CD4-positive, alpha-beta T cell (primary cell): ENCODE data around the gene PPIP5K2. TPM values are rescaled to one million over a fixed set of nuclear protein-coding genes. Genes with fewer than 3 reads are reported as not detected.

ENCODE experiments used
- ATAC-seq: fragments of 200-7000 bp; cut with Tn5 transposase; one replicate; pipeline ENCODE4 v1.10.0; 2022; ENCODE audit warnings: mild to moderate bottlenecking; ENCODE audit not compliant: poor library complexity
- CTCF ChIA-PET: fragments of 350-600 bp; sonication (Branson Sonifier 250); formaldehyde crosslinking; loops from one replicate; lab custom pipeline; 2021; ENCODE audit warnings: antibody characterized with exemption, inconsistent platforms; lab: Charles Lee
- POLR2A ChIA-PET: fragments of 350-600 bp; sonication (Branson Sonifier 250); formaldehyde crosslinking; loops from one replicate; lab custom pipeline; 2021; ENCODE audit warnings: antibody characterized with exemption, inconsistent platforms; lab: Charles Lee
- DNase-seq, 14 experiments: peaks; one replicate each; pipeline ENCODE4 v3.0.0-alpha.2; 2013 to 2020; ENCODE audit warnings: mixed read lengths in 2 of 14
- H3K27ac ChIP-seq, 2 donors: one replicate each; pipeline versions ENCODE4 v1.5.1 to v1.7.0; 2013; ENCODE audit warnings: low read length in 2 of 2, low read depth in 1 of 2, mild to moderate bottlenecking in 1 of 2
- H3K27me3 ChIP-seq, 2 experiments: 1 replicate in 1 of 2; 2 replicates in 1 of 2; pipeline versions ENCODE4 v1.6.1 to v1.7.0; 2013; ENCODE audit warnings: low read length in 2 of 2, control low read depth in 1 of 2, mild to moderate bottlenecking in 1 of 2, moderate library complexity in 1 of 2; ENCODE audit not compliant: insufficient read depth in 2 of 2, control insufficient read depth in 1 of 2
- H3K36me3 ChIP-seq: one replicate; pipeline ENCODE4 v1.6.1; 2013; ENCODE audit warnings: low read length, control low read depth; ENCODE audit not compliant: insufficient read depth
- H3K4me1 ChIP-seq: one replicate; pipeline ENCODE4 v1.6.1; 2013; ENCODE audit warnings: low read length, control low read depth; ENCODE audit not compliant: insufficient read depth
- H3K4me3 ChIP-seq: one replicate; pipeline ENCODE4 v1.5.1; 2013; ENCODE audit warnings: mild to moderate bottlenecking, low read length, moderate library complexity
- H3K9me3 ChIP-seq, 2 experiments: 1 replicate in 1 of 2; 2 replicates in 1 of 2; pipeline versions ENCODE4 v1.6.1 to v1.7.0; 2013; ENCODE audit warnings: low read length in 2 of 2, mild to moderate bottlenecking in 2 of 2, control low read depth in 1 of 2, moderate library complexity in 1 of 2; ENCODE audit not compliant: control insufficient read depth in 1 of 2, insufficient read depth in 1 of 2
- H3K27ac Mint-ChIP-seq: one replicate; pipeline ENCODE4 v1.8.0; 2020; ENCODE audit warnings: mixed read lengths
- H3K27me3 Mint-ChIP-seq: one replicate; pipeline ENCODE4 v1.8.0; 2021; ENCODE audit warnings: mixed read lengths
- H3K36me3 Mint-ChIP-seq: one replicate; pipeline ENCODE4 v1.8.0; 2021; ENCODE audit warnings: low read depth, mixed read lengths
- H3K4me1 Mint-ChIP-seq: one replicate; pipeline ENCODE4 v1.8.0; 2021; ENCODE audit warnings: low read depth, mixed read lengths
- H3K4me3 Mint-ChIP-seq: one replicate; pipeline ENCODE4 v1.8.0; 2020; ENCODE audit warnings: mild to moderate bottlenecking, mixed read lengths
- H3K9me3 Mint-ChIP-seq: one replicate; pipeline ENCODE4 v1.8.0; 2020; ENCODE audit warnings: mixed read lengths
- CTCF ChIP-seq: fragments of 200-600 bp; IDR thresholded peaks from one replicate; pipeline ENCODE4 v1.8.0; 2022; ENCODE audit warnings: antibody characterized with exemption, mild to moderate bottlenecking
- intact Hi-C, 2 experiments: fragments of 100-400 bp; cut with DNase I in 1 of 2; cut with micrococcal nuclease in 1 of 2; formaldehyde crosslinking; loops; one replicate each; pipeline versions ENCODE4 v1.15.1 to v1.9.0; 2023 to 2025; cut with DNase I, micrococcal nuclease
- total RNA-seq, 174 experiments: library from RNA in 2 of 174; stranded (reverse) in 2 of 174; gene quantifications; one replicate each; pipeline ENCODE4 v1.2.3 and lab custom pipeline; 2021 to 2026

PPIP5K2 gene
- total RNA-seq, 2 experiments from 2014 or later, result 40.4 to 45.6 TPM

DNA sequence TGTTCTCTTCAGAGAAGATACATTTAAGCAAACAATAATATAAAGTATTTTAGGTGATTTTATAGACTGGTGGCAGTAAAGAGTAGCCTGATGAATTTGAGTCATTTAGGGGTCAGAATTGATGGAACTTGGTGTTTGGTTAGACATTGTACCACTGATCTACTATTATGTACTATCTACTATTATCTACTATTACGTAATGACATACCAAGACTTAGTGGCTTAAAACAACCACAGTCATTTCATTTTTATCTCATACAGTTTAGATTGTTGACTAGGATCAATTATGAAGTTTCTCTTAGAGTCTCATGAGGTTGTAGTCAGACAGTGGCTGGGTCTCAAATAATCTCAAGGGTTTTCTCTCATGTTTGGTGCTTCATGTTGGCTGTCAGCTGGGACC, 54.0 kb downstream of the PPIP5K2 start:
- no peak for ATAC-seq
- Histone ChIP-seq H3K9me3 (no peaks in the 10 kb centered on the region), H3K36me3 (peaks cover 25% of the 10 kb centered on the region), H3K4me1 (no peaks in the 10 kb centered on the region), H3K4me3 (no peak overlapping the region), H3K27ac (no peak overlapping the region), H3K27me3 (no peaks in the 10 kb centered on the region)
- Mint-ChIP-seq H3K27me3 (no peaks in the 10 kb centered on the region), H3K27ac (no peak overlapping the region), H3K4me1 (no peaks in the 10 kb centered on the region), H3K9me3 (no peaks in the 10 kb centered on the region), H3K36me3 (peaks cover 65% of the 10 kb centered on the region), H3K4me3 (no peak overlapping the region)
- intact Hi-C loops, result no loop called here
- no peak for DNase-seq
- TF ChIP-seq CTCF, result no peak
- POLR2A ChIA-PET, result no interaction called here
- CTCF ChIA-PET, result no interaction called here

DNA sequence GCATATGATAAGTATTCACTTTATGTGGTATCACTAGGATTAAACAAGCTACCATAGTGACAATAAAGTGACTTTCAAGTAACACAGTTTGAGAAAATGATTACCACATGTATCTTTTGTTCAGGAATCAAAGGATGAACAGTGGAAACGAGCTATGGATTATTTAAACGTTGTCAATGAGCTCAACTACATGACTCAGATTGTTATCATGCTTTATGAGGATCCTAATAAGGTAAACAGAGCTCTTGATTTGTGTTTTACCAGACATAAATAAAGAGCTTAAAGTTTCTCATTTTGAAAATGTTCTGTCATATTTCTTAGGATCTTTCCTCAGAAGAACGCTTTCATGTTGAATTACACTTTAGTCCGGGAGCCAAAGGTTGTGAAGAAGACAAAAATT, 57.4 kb downstream of the PPIP5K2 start:
- H3K4me3 Mint-ChIP-seq, result no peak overlapping the region

GRCh38 chr5:103178167-103178566, 58.1 kb downstream of the PPIP5K2 start:
- Mint-ChIP-seq H3K9me3 (no peaks in the 10 kb centered on the region), H3K27ac (no peak overlapping the region), H3K27me3 (no peaks in the 10 kb centered on the region), H3K4me1 (no peaks in the 10 kb centered on the region), H3K36me3 (peaks cover 66% of the 10 kb centered on the region), H3K4me3 (no peak overlapping the region)
- H3K27me3 ChIP-seq, result no peaks in the 10 kb centered on the region
- intact Hi-C loops, result no loop called here
- no peak for TF ChIP-seq CTCF
- H3K9me3 ChIP-seq, result no peaks in the 10 kb centered on the region
- ChIA-PET CTCF (no interaction called here), POLR2A (no interaction called here)
- H3K4me3 ChIP-seq, result no peak overlapping the region
- no peak for DNase-seq
- no peak overlapping the region for H3K27ac ChIP-seq
- H3K36me3 ChIP-seq, result peaks cover 42% of the 10 kb centered on the region
- ATAC-seq, result no peak
- no peaks in the 10 kb centered on the region for H3K4me1 ChIP-seq

More for the DNA sequence above, 57.4 kb downstream of the PPIP5K2 start:
- DNase-seq (no peak), ATAC-seq (no peak)
- no peaks in the 10 kb centered on the region for H3K27me3 Mint-ChIP-seq
- Histone ChIP-seq H3K36me3 (peaks cover 39% of the 10 kb centered on the region), H3K27me3 (no peaks in the 10 kb centered on the region), H3K4me1 (no peaks in the 10 kb centered on the region), H3K27ac (no peak overlapping the region), H3K9me3 (no peaks in the 10 kb centered on the region), H3K4me3 (no peak overlapping the region)
- H3K36me3 Mint-ChIP-seq, result peaks cover 68% of the 10 kb centered on the region
- H3K27ac Mint-ChIP-seq, result no peak overlapping the region
- no peaks in the 10 kb centered on the region for H3K4me1 Mint-ChIP-seq
- H3K9me3 Mint-ChIP-seq, result no peaks in the 10 kb centered on the region
- intact Hi-C loops, result no loop called here
- POLR2A ChIA-PET, result no interaction called here
- CTCF ChIA-PET, result no interaction called here
- TF ChIP-seq CTCF, result no peak
